Measurements from ENCODE around the gene KRT79.
A peak's percentile ranks its signal among the peaks of the same experiment; 100 is the strongest.
"Not testable (repeated sequence)": the region's sequence is repeated elsewhere in the genome, so short reads cannot be mapped to it uniquely, and the experiment has no call there.

KRT79 gene

DNA sequence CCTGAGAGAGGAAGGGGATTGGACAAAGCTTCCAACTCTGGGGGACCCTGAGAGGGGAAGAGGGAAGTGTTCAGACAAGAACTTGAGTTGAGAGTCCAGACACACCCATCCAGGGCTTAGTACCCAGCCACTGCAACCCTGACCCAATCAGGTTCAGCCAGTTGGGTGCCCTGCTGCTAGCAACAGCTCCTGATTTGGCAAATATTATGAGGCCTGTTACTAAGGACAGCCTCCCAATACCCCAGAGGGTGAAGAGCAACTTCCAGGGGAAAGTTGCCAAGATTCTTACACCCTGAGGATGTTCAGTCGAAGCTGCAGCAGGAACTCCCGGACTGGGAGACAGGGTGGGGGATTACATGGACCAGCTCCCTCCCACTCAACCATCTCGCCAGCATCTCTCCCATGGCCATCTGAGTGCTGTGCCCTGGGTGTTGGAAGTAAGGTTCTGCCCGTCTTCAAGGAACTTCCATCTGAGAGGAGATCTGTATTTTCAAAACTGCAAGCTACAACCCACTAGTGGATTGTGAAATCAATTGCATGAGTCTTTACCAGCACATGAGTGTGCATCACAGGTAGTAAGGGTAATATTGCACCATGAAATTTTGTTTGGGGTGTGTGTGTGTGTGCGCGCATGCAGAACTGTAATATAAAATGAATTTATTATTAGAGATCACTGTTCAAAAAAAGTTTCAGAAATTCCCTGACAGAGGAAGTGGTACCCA, 26.2 kb upstream of the KRT79 start:
- DNase-seq = no peak

DNA sequence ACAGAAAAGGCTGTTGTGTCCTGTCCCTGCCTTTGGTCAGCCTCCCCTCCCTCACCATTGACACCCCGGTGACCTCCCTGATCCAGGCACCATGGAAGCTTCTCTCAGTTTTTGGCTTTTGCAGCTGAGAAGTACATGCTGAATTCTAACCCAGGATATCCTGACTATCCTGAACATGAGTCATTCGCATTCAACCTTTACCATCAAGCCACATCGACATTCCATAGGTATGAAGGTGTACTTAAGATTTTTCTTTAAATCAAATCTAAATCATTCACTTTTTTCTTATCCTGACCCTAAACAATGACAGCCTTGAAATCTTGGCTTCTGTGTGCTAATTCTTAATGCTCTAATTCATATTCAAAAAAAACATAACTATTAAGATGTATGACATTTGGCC, 23.4 kb upstream of the KRT79 start:
- DNase-seq = no peak

DNA sequence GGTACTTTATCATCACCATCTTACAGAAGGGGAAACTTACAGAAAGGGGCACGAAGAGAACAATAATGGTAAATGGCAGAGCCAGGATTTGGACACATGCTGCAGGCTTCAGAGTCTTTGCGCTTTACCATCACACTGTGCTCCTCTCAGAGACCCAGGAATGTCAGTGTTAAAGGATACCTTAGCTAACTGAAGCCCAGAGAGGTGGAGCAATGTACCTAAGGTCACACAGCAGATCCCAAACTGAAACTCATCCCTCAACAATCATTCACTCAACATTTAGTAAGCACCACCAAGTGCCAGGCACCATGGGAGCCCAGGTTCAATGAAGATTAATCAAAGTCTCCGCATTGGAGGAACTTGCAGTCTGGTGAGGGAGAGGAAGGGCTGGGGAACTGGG, 22.7 kb upstream of the KRT79 start:
- no peak for DNase-seq

DNA sequence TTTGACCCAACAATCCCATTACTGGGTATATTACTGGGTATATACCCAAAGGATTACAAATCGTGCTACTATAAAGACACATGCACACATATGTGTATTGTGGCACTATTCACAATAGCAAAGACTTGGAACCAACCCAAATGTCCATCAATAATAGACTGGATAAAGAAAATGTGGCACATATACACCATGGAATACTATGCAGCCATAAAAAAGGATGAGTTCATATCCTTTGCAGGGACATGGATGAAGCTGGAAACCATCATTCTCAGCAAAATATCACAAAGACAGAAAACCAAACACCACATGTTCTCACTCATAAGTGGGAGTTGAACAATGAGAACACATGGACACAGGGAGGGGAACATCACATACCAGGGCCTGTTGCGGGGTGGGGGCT, 22.0 kb upstream of the KRT79 start:
- DNase-seq = not testable (repeated sequence)

DNA sequence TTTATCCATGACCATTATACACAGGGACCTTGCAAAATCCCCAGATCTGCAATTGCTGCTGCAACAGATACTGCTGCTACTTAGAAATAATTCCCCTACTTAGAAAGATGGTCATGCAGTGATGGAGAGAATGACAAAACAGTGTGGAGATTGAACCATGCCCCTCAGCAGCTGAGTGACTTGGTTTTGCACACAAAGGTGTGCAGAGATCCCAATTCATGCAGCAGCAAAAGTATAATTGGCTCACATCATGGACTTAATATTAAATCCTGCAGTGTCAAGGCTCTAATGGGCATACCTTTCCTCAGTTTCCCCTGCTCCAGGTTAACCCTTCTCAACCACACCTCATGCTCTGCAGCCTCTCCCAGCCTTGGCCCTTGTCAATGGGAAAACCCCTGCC, 17.7 kb upstream of the KRT79 start:
- DNase-seq = no peak

DNA sequence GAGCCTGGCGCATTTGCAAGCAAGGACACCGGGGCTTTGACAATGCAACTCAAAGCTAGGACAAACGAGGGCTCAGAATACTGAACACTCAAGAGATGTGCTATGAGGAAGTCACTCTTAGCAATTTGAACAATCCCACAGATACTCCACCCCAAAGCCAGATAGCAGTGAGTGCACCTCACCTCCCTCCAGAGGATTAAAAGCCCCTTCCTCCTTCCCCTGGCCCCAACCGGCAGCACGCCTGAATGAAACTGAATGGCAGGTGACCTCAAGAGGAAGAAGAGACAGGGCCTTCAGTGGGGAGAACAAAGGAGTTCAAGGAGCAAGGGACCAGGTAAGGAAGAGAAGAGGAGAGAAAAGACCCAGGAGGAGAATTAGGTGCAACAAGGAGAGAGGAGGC, 16.6 kb upstream of the KRT79 start:
- no peak for DNase-seq

DNA sequence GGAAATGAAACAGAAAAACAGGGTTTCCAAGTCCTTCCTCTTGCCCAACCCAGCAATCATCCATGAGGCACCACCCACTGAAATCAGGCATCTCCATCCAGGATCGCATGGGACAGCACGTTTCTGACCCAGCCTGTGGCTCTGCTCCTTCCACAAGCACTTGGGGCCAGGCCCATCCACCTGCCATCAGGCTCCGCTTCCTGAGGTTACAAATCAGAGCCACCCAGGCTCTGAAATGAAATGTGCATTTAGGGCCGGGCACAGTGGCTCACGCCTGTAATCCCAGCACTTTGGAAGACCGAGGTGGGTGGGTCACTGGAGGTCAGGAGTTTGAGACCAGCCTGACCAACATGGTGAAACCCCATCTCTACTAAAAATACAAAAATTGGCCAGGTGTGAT, 15.4 kb upstream of the KRT79 start:
- no peak for DNase-seq

DNA sequence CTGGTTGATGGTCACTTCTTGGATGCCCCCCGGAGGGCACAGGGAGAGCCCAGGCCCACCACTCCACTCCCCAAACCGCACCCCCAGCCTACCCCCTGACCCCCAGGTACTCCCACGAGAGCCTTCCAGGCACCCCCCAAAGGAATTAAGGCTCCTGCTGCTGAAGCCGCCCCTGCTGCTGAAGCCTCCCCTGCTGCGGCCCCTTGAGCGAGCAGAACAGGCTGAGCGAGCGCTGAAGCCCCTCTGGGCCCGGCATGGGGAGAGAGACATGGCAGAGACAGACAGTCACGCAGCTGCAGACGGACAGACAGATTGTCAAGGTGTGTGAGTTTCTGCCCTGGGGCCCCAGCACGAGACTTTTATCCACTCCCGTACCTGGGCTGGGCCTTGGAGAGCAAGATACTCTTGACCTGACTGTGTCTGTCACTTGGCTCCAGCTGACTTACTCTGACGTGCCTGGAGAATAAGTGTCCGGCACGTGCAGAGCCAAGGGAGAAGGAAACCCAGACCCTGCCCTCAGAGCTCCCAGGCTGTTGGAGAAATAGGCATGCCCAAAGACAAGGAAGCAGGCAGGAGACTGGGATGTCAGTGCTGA, 14.6 kb upstream of the KRT79 start, which contains the start of gene KRT78:
TSS of gene KRT78 (minus strand) at position 334 of the 595 bp plus-strand sequence. CDS start at position 270, 64 bp downstream.
- DNase-seq = no peak

DNA sequence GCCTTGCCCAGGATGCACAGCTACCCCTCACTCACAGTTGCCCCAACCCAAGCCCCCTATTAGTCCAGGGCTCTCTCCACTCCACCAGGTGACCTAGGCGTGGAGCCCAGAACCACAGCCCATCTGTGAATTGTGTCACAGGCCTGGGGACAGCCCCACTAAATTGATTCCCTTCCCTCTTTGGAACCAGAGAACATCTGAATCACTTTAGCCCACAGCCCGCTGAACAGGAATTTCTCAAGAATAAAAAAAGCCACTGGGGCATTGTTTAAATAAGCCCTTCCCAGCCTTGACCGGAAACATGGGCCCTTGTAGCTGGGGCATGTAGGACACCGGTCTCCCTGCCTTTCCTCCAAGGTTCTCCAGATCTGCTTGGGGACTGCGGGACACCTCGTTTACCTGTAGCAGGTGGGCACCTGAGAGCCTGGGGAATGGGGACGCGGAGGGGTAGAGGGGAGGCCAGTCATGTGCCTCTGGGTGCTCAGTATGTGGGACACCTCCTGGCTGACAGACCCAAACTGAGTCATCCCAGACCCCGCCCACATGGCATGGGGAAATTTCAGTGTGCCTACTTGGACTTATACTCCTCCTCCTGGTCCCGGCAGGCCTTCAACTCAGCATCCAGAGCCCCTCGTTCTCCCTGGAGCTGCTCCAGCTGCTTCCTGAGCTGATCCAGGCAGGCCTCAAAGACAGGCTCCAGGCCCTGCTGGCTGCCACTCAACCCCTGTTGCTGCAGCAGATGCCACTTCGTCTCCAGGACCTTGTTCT, 13.4 kb upstream of the KRT79 start:
- DNase-seq = no peak

DNA sequence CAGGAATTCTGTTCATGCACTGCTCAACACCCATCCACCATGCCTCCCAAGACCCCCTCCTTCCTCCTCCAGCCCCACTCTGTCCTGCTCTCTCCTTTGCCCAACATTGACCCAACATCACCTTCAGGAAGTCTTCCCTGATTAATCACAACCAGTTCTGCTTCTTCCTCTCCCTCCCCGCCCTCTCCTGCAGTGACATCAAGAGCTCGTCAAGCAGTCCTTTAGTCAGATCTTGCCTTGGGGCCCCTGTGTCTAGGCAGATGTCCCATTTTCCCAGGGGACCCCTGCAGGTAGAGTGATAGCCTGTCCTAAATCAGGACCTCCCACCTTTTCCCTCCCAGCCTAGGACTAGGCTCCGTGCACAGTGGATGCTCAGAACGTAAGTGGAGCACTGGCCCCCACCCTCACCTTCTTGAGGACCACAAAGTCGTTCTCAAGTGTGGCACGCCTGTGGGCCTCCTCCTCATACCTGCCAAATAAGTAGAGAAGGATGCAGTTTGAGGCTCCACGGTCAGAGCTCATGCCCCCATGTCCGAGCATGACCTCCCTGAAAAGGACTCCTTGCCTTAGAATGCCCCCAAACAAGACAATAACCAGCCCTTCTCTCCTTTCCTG, 12.4 kb upstream of the KRT79 start:
- no peak for DNase-seq

DNA sequence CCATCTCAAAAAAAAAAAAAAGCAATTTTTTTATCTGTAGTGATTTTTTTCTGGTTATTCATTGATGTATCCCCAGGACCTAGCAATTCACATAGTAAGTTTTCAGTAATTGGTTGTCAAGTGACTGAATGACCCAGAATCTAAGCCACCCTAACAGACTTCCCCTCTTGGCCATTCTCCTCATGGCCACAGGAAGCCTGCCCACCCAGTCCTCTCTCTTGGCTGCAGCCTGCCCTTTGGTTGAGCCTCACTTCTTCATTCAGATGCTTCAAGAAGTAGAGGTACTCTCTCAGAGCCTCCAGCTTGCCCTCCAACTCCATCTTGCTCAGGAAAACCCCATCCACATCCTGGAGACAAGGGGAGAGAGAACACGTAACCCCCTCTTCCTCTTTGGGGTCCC, 11.8 kb upstream of the KRT79 start:
- DNase-seq = no peak

DNA sequence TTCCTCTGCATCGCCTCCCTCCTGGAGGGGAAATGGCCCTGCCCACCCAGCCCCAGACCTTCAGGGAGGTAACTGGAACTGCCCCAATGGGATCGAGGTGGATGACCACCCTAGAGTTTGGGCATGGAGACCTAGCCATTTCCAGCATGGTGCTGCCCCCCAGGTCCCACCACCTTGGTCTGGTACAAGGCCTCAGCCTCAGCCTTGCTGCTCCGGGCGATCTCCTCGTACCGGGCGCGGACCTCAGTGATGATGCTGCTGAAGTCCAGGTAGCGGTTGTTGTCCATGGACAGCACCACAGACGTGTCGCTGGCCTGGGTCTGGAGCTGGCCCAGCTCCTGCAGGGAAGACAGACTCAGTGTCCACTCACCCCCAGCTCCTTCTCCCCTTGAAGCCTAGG, 10.3 kb upstream of the KRT79 start:
- DNase-seq = no peak

DNA sequence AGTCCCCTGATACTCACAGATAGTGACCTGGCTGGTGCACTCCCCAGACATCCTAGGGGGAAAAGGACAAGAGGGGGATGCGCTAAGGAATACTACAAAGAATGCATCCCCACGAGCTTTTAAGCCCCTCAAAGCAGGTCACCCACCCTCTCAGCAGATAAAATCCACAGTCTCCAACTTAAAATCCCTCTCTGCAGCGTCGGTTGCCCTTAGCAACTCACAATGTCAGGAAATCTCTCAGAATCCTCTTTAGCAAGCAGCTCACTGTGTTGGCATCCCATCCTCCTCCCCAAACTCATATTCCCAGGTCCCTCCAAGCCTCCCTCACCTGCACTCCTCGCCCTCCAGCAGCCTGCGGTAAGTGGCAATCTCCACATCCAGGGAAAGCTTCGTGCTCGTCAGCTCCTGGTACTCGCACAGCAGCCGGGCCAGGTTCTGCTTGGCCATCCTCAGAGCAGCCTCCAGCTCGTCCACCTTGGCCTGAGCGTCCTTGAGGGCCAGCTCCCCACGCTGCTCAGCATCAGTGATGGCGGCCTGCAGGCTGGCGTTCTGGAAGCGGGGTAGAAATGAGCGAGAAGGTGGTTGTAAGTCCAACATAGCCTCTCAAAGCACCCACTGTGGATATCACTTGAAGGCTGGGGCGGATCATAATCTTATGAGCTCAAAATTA, 5.5 kb upstream of the KRT79 start:
- no peak for DNase-seq

DNA sequence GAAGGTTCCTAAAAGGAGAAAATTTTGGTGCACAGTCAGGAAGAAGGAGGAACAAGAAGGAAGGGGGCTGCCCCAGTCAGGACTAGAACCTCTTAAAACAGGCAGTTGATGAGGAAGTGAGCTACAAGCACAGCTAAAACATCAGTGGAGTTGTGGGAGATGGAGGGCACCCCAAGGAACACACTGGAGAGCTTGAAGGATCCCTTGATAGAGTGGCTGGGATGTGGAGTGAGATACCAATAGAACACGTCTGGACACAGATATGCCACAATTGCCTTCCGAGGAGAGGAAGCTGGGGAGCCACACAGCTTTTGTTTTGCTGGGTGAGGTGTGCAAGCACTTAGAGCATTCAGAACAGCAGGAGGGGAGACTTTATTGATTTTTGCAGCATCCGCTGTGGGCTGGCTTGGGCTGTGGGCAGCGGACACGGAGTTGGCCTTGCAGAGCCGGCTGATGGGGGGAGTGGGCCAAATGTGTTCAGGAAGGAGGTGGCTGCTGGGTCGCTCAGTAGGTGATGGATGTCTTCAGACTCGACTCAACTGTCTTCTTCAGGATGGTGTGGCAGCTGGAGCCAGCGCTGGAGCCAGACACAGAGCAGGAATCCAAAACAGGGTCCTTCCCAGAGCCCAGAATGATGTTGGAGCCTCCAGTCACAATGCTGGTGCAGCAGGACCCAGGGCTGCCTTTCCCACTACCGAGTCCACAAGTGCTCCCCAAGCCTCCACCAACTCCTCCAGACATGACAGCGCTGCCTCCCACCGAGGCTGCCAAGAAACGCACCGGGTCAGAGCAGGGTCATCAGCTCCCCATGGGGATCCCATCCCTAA, 4.7 kb upstream of the KRT79 start:
- no peak for DNase-seq

DNA sequence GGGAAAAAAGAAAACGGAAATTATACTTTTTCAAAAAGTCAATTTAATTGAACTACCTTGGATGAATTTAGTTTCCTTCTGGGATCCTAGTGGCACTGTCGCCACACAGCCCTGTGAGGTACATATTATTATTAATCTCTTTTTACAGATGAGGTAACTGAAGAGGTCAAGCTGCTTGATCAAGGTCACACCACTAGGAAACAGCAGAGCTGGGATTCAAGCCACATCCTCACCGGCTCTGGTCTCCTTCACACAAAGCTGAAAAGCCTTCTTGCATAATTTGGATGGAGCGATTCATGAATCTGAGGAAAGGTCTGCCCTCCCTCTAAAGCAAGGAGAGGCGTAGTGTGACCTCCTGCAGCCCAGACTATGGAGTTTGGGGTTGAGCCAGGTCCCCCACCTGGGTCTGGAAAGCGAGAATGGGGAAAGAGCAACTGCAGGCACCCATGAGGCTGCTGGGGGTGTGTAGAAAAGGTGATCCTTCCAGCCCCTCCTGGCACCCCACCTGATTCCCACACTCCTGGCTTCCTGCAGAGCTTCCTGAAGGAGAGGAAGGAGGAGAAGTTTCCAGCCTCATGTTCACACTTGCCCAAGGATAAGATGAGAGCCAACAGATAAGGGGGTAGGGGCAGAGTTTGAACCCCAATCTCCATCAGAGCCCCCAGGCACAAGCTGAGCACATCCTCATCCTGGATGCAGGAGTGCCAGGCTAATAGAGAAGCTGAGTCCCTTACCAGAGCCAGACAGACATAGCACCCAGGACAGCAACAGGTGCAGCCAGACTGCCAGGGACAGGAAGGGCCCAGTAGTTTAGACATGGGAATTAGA, 3.9 kb upstream of the KRT79 start:
- no peak for DNase-seq

DNA sequence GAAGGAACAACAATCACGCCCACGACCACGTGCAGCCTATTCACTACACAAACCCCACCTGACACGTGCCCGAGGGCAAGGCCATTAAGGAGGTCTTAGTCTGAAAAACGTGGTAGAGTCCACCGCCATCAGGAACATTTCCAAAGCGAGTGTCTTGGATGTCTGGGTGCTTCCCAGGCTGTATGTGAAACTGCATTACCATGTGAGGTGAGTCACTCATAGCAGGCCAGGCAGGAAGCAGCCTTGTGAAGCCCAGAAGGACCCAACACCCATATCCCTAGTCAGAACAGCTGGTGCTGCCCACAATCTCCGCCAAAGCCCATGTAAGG, 3.3 kb upstream of the KRT79 start:
- no peak for DNase-seq

DNA sequence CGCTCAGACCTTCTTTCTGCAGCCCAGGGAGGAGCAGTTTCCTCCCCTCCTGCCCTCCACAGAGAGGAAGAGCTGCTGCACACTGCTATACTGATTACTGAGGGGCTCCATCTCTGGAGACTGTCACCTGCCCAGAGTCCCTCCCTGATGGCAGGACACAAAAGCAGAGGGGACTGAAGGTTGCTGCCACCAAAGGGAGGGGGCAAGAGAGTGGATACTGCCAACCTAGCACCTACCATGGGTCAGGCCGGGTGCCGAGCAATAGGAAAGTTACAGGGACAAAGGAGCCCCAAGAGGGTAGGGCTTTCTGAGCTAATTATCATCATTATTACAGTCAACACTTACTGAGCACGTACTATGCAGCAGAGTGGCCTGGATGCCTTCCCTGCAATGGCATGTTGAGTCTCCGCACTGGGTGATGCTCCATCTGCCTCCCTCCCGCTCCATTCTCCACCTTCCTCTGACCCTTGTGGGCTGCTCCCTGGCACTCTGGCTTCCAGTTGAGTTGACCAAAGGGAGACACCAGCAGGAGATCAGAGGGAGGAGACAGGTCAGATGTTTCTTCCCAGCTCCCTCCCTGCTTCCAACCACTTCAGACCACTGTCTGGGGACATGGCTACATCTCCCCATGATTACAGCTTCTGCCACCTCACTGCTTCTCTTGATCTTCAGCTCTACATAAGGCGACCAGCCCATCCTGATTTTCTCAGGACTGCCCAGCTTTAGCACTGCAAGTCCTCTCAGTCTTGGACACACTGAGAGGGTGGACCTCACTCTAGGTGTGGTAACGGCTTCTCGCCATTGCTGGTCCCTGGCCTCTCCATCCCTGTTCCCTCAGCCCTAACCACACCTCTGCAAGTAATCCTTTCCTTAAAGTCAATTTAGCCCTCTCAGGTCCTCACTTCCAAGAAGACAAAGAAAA, 2.6 kb upstream of the KRT79 start:
- DNase-seq = no peak

DNA sequence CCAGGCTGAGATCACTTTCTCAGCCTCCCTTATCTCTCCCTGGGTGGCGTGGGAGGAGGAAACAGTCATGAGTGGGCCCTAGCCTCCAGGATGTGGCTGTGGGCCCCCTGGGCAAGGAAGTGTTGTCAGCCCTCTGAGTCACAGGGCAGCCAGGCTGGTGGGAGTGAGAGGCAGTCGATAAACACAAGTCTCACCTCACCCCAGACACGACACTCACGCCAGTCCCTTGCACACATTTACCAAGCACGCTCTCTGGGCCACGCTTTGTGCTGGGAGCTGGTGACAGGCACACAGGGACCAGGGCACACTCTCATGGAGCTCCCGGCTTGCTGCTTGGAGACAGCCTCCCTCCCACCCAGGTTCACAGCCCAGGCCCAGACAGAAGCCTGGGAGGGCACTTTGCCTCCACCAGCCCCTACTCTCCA, 1.9 kb upstream of the KRT79 start:
- DNase-seq = peak; percentile 41 to 64

DNA sequence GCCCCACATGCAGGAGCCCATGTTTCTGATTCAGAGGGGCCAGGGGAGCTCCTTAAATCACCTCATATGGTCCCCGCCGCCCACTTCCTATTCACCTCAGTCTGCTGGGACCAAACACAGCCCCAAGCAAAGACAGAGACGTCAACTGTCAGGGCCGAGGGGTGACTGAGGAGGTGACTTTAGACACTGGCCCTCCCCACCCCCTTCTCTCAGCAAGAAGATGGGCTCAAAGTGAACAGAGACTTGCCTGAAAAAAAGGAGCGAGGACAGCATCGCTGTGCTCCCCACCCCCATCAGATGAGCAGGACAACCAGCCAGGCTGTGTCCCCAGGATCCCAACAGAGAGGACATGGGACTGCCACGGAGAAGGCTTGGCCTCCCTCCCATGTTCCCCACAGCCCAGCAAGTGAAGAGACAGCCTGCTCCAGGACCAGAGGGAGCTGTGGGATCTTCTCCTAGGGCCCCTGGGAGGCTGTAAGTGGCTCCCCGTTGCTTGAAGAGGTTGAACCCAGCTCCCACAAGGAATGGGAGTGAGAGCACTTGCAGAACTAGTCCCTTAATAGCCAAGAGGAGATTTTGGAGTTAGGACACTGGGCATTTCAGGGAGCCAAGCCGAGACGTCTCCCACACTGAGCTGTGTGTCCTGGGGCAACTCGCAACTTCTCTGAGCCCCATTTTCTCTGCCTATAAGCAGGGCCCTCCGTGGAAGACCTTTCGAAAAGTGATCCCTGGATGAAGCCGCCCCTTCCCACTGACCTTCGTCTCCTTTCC, 1.3 kb upstream of the KRT79 start:
- DNase-seq = no peak

DNA sequence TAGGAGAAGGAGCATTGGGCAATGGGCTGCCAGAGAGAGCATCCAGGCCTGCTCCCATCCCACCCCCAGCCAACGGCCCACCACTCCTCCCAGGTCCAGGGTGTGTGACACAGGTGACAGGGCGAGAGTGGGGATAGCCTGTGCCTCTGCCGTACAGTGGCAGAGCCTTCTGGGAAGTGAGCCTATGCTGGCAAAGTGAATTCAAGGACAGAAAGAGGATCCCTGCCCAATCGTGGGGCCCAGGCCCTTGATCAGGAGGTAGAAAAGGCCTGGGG, 553 bp upstream of the KRT79 start:
- no peak for DNase-seq
